ENCODE measurements around the gene MERTK.

- TF ChIP-seq CTCF (conservative IDR thresholded peaks at IDR 0.05; ENCODE audit: low read length) (no peak), EZH2phosphoT487 (IDR thresholded peaks at IDR 0.05; ENCODE audit: borderline replicate concordance) (no peak)
These were observed 105.8 kb downstream of the MERTK start for GRCh38 chr2:112004253-112004645.

All from Loucy (cell line).